Measurements from ENCODE around the gene TMC2.
A peak's percentile ranks its signal among the peaks of the same experiment; 100 is the strongest.
"Not testable (repeated sequence)": the region's sequence is repeated elsewhere in the genome, so short reads cannot be mapped to it uniquely, and the experiment has no call there.

Gene TMC2

GRCh38 chr20:2536560-2536986, at the start of gene TMC2:
Gene TMC2, plus strand, starts transcription at chr20:2536573. Its CDS starts 49 bp downstream, at chr20:2536622.
- DNase-seq (ENCODE audit: low read depth) = no peak

- not testable (repeated sequence) for DNase-seq (ENCODE audit: low read depth)
These were observed 33.5 kb upstream of the TMC2 start for GRCh38 chr20:2502808-2503384.

- DNase-seq (ENCODE audit: low read depth) = not testable (repeated sequence)
These were observed 31.6 kb upstream of the TMC2 start for GRCh38 chr20:2504803-2505202.

- DNase-seq (ENCODE audit: low read depth) = not testable (repeated sequence)
These were observed 29.9 kb upstream of the TMC2 start for GRCh38 chr20:2506426-2506825.

DNA sequence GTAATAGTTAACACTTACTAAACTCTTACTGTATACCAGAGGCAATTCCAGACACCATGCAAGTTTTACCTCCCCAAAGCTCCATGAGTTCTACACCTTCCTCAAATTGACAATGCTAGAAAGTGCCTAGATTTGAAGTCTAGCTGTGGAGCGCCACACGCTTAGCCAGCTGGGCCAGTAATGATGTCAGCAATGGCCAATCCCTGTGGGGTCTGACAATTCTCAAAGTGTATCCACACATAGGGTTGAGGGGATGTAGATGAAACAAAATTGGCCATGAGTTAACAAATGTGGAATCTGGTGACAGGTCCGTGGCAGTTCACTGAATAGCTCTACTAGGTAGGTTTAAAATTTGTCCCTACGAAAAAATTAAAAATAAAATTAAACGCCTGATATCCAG, 28.9 kb upstream of the TMC2 start:
- no peak for DNase-seq (ENCODE audit: low read depth)

DNA sequence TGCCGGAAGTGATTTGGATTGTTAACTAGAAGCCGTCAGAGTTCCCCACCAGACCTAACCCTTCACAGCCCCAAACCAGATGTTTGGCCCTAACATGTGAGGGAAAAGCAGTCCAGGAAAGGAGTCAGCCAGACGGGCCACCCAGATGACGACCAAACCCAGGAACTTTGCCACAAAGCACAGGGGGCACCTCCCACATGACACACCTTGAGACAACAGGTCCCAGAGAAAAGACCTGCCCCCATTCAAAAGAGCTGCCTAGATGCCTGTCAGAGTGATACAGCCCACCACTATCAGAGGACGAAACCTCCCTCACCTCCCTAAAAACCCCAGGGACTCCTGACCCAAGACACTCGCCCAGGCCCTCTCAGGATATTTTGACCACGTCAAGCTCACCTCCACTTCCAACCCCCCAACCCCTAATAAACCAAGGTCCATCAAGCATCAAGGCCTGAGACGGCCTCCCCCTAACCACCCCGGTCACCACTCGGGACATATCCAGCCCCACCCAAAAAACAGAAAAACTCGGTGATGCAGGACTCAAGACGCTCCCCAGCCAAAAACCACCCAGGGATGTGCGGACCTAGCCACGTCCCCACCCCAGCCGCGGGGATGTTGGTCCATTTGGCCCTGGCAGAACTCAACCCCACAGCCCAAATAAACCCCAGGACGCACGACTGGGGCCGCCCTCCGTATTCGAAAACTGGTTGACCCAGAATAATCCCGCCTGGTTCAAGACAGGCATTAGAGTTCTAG, 28.3 kb upstream of the TMC2 start:
- DNase-seq (ENCODE audit: low read depth) = no peak

GRCh38 chr20:2508631-2509467, 27.5 kb upstream of the TMC2 start, which contains the start of gene ZNF343:
Gene ZNF343, minus strand, starts transcription at chr20:2508915. Its CDS starts 15,020 bp downstream, at chr20:2493895.
- peak; percentile 63 for DNase-seq (ENCODE audit: low read depth)

- DNase-seq (ENCODE audit: low read depth) = no peak
These were observed 26.9 kb upstream of the TMC2 start for GRCh38 chr20:2509468-2509781.

DNA sequence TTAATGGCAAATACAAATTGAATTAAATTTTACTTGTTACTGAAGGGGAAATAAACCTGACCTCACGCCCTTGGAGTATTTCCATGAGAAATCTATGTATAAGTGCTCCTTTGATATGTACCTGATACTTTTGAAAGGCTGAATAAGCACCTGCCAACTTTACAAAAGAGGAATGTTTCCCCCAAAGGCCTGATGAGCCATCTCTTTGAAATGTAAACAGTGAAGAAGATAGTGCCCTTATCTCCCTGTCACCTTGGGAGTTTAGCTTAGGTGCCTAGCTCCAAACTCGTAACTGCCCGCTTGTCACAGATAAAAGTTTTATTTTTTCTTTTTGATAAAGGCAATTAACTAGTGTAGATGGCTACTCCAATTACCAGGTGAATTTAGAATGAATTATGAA, 26.6 kb upstream of the TMC2 start:
- no peak for DNase-seq (ENCODE audit: low read depth)

DNA sequence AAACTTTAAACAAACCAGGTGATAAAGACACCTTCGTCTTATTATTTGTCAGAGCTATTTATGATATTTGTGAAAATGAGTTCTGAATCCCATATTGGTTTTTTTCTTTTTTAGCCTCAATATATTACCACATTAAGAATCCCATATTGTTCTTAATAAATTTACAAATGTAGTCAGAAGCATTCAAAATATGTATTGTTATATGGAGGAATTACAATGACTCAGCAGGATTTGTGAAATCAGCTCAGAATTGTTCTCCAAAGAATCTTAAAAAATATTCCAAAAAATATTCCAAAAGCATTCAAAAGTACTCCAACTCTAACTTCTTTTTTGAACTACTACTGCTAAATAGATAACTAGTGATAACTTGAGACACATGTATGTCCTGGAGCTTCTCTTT, 21.2 kb upstream of the TMC2 start:
- no peak for DNase-seq (ENCODE audit: low read depth)

- no peak for DNase-seq (ENCODE audit: low read depth)
These were observed 20.0 kb upstream of the TMC2 start for GRCh38 chr20:2516399-2516798.

- DNase-seq (ENCODE audit: low read depth) = no peak
These were observed 18.3 kb upstream of the TMC2 start for GRCh38 chr20:2518096-2518495.

- no peak for DNase-seq (ENCODE audit: low read depth)
These were observed 17.8 kb upstream of the TMC2 start for GRCh38 chr20:2518558-2518957.

DNA sequence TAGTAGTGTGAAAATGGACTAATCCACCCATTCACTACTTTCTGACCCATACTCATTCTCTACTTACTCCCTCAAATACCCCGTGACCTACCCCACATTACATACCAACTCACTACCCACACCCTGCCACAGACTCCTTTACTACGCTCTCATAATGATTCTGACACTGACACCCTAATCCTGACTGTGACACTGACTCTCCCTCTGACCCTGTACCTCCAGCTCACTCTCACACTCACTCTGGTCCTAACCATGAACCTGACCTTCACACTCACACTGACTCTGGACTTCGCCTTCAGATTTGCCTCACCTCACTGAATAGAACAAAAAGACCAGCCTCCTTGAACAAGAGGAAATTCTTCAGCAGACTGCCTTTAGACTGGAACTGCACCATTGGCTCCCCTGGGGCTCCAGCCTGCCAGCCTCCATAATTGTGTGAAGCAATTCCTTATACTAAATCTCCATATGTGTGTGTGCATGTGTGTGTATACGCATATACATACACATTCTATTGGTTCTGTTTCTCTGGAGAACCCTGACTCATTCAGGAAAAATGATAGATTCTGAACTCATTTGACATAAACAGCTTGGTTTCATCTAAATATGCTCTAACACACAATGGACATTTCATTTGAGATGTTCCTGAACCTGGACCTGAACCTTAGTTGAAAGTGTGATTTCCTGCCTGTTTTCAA, 17.1 kb upstream of the TMC2 start:
- no peak for DNase-seq (ENCODE audit: low read depth)

- DNase-seq (ENCODE audit: low read depth) = no peak
These were observed 15.8 kb upstream of the TMC2 start for GRCh38 chr20:2520617-2521016.

DNA sequence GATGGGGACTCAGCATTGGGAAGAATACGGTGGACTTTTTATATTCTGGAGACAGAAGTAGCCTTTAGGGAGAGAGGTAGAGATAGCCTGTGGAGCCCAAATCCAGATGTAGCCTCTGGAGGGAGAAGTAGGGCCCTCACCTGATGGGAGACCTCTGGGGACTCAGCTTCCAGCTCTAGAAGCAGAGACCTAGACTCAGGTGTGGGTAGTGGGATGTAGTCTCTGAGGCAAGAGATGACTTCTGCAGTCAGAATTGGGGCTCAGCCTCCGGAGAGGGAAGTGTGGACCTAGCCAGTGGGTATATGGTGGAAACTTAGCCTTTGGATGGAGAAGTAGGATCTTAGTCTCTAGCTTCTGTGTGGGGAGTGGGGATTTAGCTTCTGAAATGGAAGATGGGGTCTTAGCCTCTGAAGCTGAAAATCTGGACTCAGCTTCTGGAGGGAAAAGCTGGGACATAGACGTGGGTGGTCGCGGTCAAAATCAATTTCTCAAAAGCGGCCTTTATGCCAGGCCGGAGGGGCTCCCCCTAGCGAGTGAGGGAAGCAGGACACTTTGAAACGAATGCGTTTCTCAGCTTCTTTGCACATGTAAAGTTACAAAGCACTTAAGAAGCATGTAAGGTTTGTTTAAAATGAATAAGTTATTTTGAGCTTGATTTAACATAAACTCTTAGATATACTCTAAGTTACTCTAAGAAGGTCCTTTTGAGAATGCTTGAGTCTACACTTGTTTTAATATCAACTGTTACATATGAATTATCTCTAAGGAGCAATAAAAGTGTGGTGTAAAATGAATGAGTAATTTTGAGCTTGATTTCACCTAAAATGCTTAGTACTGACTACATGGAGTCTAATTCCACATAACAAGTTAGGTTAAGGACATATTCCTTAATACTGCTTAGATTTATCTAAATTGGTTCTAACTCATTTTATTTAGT, 14.7 kb upstream of the TMC2 start:
- peak; percentile 27 for DNase-seq (ENCODE audit: low read depth)

DNA sequence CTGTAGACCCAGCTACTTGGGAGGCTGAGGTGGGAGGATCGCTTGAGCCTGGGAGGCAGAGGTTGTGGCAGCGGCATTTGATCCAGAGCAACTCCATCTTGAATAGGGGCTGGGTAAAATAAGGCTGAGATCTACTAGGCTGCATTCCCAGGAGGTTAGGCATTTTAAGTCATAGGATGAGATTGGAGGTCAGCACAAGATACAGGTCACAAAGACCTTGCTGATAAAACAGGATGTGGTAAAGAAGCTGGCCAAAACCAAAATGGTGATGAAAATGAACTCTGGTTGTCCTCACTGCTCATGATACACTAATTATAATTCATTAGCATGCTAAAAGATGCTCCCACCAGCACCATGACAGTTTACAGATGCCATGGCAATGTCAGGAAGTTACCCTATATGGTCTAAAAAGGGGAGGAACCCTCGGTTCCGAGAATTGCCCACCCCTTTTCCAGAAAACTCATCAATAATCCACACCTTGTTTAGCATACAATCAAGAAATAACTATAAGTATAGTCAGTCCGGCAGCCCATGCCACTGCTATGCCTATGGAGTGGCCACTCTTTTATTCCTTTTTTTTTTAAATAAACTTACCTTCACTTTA, 13.4 kb upstream of the TMC2 start:
- not testable (repeated sequence) for DNase-seq (ENCODE audit: low read depth)

GRCh38 chr20:2523919-2524708, 12.3 kb upstream of the TMC2 start:
- peak; percentile 77 for DNase-seq (ENCODE audit: low read depth)

- DNase-seq (ENCODE audit: low read depth) = peak; percentile 11
These were observed 11.5 kb upstream of the TMC2 start for GRCh38 chr20:2524709-2525506.
